Panc1 (cell line): ENCODE results near the gene KRTDAP.
A peak's percentile ranks its signal among the peaks of the same experiment; 100 is the strongest.

Source experiments
- POLR2AphosphoS5 ChIP-seq: IDR thresholded peaks from 2 replicates; pipeline ENCODE4 v1.6.1; 2012; ENCODE audit warnings: mild to moderate bottlenecking, low read depth, low read length, moderate library complexity
- REST ChIP-seq, 2 experiments: IDR thresholded peaks; 2 replicates each; pipeline ENCODE4 v1.6.1; 2011 to 2012; ENCODE audit warnings: low read depth in 2 of 2, control low read depth in 1 of 2, low read length in 1 of 2, mild to moderate bottlenecking in 1 of 2, moderate library complexity in 1 of 2; ENCODE audit not compliant: insufficient read depth in 1 of 2
- SIN3A ChIP-seq: IDR thresholded peaks from 2 replicates; pipeline ENCODE4 v1.6.1; 2012; ENCODE audit warnings: low read depth, mild to moderate bottlenecking, low read length, moderate library complexity, borderline replicate concordance; ENCODE audit not compliant: insufficient read depth
- TCF7L2 ChIP-seq: IDR thresholded peaks from 2 replicates; pipeline ENCODE4 v1.6.1; 2011; ENCODE audit warnings: mild to moderate bottlenecking, low read depth, low read length, inconsistent platforms
- TF ChIP-seq, protein P1 (sequence below): fragments of 450-650 bp; IDR thresholded peaks from 2 replicates; pipeline ENCODE4 v1.5.1; 2017; ENCODE audit warnings: mild to moderate bottlenecking

DNA sequence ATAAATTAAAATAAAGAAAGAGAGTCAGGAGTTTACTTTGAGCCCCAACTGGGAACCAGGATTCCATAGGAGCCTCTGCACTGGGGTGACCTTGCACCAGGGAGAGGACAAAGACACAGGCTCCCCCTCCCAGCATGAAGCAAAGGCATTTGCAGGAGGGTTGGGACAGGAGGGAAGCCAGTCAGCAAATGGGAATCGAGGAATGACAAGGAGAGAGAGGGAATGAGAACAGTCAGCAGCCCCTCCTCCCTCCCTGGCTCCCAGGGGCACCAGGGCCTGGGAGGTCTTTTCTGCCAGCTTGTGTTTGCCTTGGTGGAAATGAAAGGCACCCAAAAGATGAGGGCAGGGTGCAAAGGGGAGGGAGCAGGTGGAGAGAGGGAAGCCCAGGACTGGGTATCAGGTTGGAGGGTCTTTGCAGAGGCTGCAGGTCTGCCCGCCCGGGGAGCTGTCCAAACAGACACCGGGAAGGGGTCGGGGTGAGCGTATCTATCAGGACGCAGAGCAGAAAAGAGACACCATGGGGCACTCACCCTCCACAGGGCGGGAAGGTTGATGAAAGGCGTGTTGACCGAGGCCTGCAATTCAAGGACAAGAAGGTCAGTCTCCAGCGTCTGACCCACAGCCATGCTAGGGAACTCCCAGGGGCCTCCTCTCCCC, 34.0 kb upstream of the KRTDAP start:
- TF ChIP-seq, protein P1, sequence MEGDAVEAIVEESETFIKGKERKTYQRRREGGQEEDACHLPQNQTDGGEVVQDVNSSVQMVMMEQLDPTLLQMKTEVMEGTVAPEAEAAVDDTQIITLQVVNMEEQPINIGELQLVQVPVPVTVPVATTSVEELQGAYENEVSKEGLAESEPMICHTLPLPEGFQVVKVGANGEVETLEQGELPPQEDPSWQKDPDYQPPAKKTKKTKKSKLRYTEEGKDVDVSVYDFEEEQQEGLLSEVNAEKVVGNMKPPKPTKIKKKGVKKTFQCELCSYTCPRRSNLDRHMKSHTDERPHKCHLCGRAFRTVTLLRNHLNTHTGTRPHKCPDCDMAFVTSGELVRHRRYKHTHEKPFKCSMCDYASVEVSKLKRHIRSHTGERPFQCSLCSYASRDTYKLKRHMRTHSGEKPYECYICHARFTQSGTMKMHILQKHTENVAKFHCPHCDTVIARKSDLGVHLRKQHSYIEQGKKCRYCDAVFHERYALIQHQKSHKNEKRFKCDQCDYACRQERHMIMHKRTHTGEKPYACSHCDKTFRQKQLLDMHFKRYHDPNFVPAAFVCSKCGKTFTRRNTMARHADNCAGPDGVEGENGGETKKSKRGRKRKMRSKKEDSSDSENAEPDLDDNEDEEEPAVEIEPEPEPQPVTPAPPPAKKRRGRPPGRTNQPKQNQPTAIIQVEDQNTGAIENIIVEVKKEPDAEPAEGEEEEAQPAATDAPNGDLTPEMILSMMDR, result no peak
- TF ChIP-seq TCF7L2 (no peak), SIN3A (no peak), POLR2AphosphoS5 (no peak), REST (IDR thresholded peaks at IDR 0.05; ENCODE audit: insufficient read depth in 1 of 2, low read depth in 2 of 2, low read length in 1 of 2) (0 out of 4 replicates have a peak, but pooled peaks of 1 of the 2 experiments have one; percentile 22)
